T-helper 9 cell (primary cell): ENCODE results near the gene UPF2.
"Not testable (repeated sequence)": the region's sequence is repeated elsewhere in the genome, so short reads cannot be mapped to it uniquely, and the experiment has no call there.

Experiments used
- DNase-seq: peaks from one replicate; pipeline ENCODE4 v3.0.0-alpha.2; 2020

UPF2 gene

DNA sequence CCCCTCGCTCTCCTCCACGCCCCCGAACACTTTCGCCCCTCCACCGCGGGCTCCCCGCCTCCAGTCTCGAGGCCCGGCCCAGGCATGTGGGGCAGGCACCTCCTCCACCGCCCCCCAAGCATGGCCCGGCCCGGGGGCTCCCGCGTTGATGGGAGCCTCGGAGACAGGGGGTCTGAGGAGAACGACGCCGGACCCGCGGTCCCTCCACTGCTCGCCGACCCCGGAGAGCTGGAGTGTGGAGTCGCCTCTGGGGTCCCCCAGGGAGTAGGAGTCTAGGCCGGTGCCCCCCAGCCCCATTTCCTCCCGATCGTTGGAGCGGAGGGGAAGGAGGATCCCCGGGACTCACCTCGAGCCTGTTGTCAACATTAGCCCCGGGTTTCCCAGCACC, 206 bp downstream of the UPF2 start:
- DNase-seq, result peak; percentile 39

DNA sequence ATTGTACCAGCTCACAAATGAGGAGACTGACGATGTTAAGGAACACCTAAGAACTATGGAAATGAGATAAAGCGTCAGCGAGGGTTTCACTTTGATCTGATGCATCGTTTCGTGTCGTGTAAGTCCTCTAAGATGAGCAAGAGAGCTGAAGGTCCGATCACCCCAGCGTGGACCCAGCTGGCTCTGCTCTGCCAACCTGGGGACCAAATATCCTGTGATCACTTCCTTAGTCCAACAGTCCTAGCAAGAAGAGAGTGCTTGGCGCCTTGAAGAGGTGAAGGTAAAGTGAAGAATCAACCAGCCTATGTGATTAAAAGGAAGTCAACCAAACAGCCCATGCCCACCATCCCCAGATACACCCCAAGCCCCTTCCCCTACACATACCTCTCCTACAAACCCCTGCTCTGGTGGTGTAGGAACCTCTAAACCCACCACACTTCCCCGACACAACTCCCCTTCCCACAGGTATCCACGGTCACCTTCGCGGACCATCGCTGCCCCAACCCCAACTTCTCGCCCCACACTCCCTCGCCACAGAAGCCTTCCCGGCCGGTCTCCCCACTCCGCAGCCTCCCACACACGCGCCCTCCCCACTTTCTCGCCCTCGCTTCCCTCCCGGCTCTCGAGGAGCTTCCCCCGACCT, 722 bp downstream of the UPF2 start:
- DNase-seq, result no peak

DNA sequence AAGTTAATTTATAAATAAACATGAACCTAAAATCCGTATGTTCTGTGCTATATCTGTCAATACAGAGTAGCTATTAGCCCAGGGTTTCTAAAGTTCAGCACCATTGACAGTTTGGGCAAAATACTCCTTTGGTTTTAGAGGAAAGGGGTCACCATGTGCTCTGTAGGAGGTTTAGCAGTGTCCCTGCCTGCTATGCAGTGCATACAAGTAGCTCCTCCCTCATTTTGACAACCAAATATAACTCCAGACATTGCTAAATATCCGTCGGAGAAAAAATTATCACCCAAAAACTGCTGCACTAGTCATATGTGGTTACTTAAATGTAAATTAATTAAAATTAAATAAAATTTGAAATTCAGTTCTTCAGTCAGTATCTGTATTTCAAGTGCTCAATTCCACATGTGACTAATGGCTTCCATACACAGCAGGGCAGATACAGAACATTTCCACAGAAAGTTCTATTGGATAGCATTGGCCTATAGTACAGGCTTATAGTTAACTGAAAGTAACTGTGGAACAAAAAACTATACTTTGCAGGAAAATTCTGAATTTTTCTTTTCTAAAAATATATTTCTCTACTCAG, 6.4 kb downstream of the UPF2 start:
- DNase-seq, result no peak

DNA sequence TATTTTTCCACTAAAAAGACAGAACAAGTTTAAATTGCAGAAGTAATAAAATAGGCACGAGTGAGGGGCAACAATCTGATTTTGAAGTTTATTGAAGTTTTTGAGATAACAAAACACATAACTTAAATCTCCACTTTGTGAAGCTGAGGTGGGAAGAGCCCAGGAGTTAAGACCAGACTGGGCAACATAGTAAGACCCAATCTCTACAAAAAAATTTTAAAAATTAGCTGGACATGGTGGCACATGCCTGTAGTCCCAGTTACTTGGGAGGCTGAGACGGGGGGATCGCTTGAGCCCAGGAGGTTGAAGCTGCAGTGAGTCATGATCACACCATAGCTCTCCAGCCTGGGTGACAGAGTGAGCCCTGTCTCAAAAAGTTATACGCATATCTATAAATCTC, 11.2 kb downstream of the UPF2 start:
- no peak for DNase-seq

DNA sequence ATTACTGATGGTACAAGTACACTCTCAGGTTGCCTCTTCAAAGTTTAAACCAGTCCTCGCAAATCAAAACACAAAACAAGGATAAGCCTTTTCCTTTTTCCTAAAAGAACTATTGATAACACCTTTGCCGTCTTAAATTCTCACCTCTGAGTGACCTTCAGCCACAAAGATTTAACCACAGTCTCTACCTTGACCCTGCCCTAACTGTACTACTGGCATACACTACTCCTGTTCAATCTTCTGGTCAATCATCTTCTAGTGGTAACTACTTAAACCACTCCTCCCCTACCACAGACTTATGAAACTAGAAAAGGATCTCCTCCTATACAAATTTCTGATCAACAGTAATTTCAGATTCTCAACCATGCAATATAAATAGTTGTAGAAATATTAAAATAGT, 15.1 kb downstream of the UPF2 start:
- DNase-seq, result no peak

DNA sequence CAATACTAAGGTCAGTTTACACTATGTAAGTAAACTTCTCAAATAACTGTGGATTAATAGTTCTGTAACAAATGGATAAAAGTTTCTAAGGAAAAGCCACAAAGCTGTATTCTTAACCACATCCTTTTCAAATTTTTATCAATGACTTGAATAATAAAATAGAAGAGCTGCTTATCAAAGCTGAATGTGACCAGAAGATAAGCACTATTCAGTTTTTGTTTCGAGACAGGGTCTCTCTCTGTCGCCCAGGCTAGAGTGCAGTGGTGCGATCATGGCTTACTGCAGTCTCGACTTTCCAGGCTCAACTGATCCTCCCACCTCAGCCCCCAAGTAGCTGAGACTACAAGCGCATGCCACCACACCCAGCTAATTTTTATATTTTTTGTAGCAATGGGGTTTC, 17.0 kb downstream of the UPF2 start:
- DNase-seq, result no peak

DNA sequence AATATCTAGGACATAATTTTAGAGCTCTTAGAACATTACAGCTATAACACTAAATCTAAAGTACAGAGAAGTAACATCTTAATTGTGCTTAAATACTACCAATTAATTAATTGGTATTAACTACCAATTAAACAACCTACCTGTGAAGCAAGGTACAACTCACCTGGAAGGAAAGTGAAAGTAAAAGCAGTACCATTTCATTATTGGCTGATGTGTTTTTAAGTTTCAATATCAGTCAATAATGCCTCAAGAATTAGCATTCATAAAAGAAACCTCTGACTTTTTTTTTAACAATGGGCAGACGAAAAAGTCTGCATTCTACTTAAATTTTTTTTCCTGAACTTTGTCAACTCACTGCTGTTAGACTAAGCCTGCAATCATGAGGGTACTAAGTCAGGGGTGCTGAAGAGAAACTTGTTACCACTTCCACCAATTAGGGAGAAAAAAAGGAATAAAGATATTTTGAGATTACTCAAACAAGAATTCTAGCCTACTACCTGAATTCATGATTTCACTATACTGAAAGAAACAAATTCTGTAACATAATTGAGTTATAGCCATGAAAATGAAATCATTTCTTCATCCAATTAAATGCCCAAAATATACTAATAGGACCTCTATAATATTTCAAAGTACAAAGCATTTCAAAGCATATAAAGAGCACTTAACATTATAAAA, 19.9 kb downstream of the UPF2 start:
- no peak for DNase-seq

DNA sequence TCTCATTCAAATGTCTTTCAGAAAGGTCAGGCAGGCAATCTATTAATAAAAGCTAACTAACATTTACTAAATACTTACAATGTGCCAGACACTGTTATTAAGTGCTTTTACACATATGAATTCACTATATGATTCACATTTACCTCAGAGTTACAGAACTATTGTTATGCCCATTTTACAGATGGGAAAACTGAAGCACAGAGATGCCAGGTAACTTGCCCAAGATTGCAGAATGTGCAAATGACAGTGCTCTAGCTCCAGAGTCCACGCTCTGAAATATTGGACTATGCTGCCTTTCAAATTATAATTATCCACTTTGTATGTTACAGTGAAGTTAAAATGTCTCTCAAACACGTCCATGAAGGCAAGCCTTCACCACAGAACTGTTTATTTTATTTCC, 22.0 kb downstream of the UPF2 start:
- DNase-seq, result no peak

DNA sequence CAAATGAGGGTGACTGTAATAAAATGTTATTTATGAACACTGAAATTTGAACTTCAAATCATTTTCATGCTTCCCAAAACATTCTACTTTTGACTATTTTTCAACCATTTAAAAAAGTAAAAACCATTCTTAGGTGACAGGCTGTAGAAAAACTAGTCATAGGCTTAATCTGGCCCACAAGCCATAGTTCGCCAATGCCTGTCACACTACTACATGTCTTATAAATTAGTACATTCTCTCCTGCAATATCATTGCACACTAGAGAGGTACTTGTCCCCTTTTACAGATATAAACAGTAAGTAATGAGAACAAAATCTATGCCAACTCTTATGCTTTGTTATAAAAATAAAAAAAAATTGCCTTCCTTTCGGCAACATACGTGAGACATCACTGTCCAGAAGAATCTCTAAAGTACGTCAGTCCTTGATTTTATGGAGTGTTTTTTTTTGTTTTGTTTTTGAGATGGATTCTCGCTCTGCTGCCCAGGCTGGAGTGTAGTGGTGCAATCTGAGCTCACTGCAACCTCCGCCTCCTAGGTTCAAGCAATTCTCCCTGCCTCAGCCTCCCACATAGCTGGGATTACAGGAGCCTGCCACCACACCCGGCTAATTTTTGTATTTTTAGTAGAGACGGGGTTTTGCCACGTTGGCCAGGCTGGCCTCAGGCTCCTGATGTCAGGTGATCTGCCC, 23.2 kb downstream of the UPF2 start:
- no peak for DNase-seq

DNA sequence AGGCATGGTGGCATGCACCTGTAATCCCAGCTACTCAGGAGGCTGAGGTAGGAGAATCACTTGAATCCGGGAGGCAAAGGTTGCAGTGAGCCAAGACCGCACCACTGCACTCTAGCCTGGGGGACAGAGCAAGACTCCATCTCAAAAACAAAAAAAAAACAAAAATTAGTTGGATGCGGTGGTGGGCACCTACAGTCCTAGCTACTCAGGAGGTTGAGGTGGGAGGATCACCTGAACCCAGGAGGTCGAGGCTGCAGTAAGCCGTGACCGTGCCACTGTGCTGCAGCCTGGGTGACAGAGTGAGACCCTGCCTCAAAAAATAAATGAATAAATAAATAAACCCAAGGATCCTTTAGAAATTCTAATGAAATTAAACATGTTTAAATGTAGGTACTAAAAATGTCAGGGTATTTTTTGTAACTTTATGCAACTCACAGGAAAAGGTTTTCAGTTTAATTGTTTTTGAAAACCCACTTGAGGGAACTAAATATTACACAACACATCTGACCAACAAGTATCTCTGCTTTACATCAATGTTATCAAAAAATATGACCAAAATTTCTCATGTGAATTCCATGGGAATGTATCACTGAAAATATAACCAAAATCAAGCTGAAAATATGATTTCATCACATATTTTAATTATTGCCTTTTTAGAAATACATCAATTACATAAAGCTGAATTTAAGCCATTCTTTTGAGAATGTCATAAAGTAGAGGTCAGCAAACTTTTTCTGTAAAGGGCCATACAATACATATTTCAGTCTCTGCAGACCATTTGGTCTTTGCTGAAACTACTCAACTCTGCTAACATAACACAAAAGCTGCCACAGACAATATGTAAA, 23.9 kb downstream of the UPF2 start:
- DNase-seq, result no peak

DNA sequence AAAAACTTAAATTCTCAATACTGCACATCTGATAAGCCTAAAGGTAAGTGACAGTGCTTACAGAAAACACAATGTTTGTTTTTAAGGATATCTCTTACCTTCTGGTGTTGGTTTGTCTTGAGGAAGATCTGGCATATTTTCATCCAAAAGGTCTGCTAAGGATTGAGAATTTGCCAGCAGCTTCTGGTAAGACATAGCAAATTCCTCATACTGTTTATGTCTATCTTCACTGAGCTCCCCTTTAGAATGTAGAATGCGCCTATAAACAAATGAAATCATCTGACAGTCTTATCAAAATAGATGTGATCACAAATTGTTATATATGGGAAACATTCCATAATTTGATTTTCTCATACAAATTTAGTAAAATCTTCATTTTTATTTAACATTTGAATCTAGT, 28.7 kb downstream of the UPF2 start:
- DNase-seq, result no peak

DNA sequence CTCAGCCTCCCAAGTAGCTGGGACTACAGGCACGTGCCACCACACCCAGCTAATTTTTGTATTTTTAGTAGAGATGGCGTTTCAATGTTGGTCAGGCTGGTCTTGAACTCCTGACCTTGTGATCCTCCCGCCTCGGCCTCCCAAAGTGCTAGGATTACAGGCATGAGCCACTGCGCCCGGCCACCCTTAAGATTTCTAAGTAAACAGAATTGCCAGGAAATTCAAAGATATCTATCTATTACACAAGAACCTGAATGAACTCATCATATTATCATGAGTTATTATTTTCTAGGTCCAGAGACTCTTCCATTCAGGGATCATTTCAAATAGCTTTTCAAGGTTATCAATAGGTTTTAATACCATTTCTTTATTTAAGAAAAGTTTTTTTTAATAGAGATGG, 29.2 kb downstream of the UPF2 start:
- not testable (repeated sequence) for DNase-seq

DNA sequence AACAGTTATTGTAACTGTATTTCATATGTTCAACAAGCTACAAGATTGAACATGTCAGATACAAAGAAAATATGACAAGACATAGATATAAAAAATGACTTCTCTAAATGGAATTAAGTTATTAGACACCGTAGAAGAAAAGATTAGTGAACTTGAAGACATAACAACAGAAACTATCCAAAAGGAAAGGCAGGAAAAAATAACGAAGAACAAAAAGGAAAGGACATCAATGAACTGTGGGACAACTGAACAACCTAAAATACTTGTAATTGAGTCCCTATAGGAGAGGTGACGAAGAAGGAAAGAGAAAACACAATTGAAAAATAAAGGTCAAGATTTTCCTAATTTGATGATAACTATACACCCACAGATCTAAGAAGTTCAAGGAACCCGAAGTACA, 32.3 kb downstream of the UPF2 start:
- DNase-seq, result no peak

DNA sequence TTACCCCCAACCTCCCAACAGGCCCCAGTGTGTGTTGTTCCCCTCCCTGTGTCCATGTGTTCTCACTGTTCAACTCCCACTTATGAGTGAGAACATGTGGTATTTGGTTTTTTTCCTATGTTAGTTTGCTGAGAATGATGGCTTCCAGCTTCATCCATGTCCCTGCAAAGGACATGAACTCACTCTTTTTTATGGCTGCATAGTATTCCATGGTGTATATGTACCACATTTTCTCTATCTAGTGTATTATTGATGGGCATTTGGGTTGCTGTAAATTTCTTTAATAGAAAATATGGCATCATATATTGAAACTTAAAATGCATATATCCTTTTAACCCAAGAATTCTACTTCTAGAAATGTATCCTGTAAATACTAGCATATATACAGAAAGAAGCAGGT, 33.8 kb downstream of the UPF2 start:
- DNase-seq, result not testable (repeated sequence)

DNA sequence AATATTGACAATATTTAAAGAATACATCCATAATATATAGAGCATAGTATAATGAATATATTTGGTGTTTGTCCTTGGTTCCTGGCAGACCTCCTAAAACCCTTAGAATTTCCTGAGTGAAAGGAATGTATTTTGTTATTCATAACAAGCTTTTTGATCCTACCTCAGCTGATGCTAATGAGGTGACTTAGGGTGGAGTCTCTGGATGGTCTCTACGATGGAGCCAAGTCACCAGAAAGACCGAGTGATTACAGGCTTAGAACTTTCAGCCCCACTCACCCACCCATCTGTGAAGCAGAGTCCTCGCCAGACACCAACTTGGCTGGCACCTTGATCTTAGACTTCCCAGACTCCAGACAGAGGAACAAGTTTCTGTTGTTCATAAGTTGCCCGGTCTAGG, 35.9 kb downstream of the UPF2 start:
- DNase-seq, result no peak

DNA sequence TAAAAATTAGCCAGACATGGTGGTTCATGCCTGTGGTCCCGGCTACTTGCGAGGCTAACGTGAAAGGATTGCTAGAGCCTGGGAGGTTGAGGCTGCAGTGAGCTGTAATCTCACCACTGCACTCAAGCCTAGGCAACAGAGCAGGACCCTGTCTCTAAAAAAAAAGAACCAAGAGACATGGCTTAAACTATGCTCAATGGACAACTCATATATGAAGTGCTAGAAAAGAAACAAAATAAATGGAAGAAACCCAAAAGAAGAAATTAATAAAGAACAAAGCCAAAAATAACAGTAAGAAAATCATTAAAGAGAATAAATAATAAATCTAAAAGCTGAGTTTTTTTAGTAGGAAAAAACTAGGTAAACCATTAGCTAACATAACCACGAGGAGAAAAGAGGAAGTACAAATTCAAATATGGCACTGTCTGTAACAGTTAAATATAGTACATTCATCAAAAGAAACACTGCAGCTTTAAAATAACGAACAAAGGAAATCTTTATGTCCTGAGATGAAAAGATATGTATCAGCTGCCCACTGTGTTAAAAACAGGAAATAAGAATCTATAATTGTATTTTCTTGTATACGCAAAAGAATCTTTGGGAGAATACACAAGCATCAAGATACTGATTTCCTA, 48.7 kb downstream of the UPF2 start:
- no peak for DNase-seq

DNA sequence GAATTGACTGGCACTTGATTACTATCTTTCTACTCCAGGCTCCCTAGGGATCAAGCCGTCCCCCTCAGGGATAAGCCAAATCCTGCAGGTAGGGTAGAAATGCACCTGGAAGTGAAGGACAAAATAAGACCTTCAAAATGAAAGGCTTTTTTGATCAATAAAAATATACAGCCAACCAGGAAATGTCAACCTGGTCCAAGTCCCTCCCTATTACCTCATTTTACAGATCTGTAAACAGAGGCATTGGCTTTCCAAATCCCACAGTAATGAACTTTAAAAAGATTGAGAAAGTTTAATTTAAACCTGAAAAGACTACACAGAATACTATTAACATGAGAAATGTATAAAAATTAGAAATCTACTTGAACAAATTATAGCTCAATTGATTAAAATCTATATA, 53.7 kb downstream of the UPF2 start:
- no peak for DNase-seq

DNA sequence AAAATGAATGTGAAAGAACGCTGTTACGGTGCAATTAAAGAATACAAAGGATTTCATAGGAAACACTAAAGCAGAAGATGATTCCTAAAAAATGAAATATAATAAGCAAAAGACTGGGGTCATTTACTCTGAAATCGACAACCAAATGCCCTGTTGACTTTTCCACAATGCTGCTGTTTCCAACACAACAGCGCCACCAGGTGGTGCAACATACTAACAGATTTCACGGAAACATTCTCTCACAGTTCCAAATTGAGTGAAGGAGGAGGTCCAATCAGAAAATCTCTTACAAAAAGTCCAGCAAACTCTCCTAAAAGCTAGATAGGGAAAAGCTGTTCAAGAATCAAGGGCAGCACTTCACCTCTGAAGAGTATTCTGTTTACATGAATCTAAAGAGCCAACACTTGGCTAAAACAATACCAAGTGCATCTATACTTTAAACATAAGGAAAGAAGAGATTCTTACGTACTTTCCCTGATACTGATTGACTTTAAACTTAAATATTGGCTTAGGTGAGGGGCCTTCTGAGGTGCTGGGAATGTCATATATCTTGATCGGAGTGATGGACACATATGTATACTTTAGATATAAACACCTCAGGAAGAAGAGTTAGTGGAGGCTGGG, 55.9 kb downstream of the UPF2 start:
- peak; percentile 68 for DNase-seq

DNA sequence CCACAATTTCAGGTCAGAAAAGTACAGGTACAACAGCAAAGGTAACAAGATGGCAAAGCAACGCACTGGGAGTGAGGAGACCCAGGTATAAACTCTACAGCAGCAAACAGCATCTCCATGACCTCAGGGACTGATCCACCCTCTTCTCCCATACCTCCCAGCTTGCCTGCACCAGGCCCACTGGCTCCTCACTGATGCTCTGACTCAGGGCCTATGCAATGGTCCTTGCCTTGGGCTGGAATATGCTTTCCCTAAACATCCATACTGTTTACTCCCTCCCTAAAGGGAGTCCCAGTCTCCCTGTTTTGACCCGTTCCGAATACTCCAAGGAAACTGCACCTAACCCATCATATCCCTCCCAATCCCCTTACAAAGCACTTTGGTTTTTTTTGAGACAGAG, 60.4 kb downstream of the UPF2 start:
- no peak for DNase-seq

DNA sequence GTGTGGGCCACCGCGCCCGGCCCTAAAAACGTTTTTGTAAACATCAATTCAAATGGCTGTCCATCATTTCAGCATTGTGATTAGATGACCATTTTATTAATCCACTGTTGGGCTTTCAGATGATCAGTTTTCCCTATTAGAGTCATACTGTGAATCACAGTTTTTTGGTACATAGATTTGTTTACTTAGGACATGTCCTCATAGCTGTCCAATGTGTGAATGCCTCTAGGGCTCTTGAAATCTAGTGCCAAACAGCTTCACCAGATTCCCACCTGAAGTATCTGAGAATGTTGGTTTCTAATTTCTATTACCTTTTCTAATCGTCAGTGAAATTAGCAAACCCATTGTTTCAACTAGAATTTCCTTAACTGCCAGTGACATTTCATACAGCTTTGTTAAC, 66.8 kb downstream of the UPF2 start:
- DNase-seq, result no peak

DNA sequence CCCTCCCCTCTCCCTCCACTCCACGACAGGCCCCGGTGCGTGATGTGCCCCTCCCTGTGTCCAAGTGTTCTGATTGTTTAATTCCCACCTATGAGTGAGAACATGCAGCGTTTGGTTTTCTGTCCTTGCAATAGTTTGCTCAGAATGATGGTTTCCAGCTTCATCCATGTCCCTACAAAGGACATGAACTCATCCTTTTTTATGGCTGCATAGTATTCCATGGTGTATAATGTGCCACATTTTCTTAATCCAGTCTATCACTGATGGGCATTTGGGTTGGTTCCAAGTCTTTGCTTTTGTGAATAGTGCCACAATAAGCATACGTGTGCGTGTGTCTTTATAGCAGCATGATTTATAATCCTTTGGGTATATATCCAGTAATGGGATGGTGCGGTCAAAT, 70.1 kb downstream of the UPF2 start:
- DNase-seq, result not testable (repeated sequence)

DNA sequence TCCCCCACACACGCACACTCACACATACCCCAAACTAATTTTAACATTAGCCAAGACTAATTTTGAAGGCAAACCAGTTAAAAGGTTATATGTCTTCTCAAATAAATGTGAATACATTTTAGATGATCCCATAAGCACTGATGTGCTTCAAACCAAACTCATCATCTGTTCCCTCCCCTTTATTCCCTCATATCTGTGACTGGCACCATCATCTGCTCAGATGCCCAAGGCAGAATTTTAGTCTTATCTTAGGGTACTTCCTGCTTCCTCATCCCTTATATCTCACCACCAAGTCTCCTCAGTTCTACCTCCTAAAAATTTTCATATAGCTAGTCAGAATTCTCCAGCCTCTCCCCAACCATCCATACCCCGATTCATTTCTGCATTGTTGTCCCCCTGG, 80.4 kb downstream of the UPF2 start:
- no peak for DNase-seq
